C1 segment of cervical spinal cord (tissue), 14 donors: ENCODE results near the gene NUMBL.
"Not testable (repeated sequence)": the region's sequence is repeated elsewhere in the genome, so short reads cannot be mapped to it uniquely, and the experiment has no call there.

Experiments
- DNase-seq, 14 donors: peaks; one replicate each; lab custom pipeline; 2025; lab: John Stamatoyannopoulos, UW

Gene NUMBL

DNA sequence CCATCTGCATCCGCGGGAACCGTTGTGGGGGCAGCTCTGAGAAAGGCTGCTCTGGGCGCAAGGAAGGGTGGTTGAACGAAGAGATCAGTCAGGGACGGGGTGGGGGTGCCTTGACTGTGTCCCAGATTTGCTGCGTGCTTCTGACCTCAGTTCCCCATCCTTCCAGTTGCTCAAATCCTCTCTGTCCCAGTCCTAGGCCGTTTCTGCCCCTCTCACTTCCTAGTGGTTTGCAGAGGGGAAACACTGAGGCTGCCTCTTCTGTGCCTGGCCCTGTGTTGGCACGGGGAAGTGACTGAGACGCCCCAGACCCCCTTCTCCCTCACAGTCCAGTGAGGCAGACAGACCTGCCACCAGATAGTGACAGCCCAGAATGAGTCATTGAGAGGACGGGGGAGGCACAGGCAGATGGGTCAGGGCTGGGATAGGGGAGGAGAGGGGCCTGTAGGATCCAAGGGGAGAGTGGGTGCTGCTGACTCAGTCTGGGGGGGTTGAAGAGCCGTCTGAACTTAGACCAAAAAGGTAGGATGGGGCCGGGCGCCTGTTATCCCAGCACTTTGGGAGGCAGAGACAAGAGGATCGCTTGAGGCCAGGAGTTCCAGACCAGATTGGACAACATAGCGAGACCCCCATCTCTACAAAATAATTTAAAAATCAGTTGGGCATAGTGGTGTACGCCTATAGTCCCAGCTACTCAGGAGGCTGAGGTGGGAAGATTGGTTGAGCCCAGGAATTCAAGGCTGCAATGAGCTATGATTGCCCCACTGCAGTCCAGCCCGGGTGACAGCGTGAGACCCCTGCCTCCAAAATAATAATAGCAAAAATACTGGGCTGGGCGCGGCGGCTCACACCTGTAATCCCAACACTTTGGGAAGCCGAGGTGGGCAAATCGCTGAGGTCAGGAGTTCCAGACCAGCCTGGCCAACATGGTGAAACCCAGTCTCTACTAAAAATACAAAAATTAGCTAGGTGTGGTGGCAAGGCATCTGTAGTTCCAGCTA lies 26.5 kb downstream of the NUMBL start:
- DNase-seq, result peak in 2 of 14 donors; percentile 42 to 59

DNA sequence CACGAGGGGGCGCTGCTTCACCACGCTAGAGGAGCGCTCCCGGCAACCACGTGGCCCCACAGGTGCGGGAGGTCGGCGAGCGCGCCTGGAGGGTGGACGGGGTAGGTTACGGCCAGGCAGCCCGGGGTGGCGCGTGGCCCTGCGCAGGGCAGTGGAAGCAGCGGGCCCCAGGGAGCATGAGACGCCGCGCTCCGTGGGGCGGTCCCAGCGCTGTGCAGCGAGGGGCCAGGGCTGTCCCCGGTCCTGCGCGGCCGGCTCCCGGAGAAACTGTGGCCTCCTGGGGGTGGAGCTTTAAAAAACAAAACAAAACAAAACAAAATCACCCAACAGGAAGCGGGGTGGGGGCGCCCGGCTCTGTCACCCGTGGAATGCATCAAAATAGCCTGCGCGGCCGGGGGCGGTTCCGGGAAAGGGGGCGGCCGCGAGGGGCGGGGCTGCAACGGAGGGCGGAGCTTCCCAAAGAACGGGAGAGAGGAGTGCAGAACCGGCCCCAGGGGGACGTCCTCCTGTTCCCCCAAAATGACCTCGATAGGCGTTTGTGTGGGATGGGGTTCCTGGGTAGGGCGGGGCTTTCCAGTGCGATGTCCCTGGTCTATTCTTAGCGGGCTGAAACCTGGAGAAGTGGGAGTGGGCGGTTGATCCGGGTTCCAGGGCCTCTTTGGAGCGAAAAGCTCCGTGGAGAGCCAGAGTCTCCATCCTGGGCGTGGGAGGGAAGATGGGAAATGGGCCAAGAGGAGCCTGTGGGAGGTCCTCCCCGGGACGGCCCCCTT lies 27.3 kb downstream of the NUMBL start:
- peak; percentile 15 to 86 (median 62) for DNase-seq

DNA sequence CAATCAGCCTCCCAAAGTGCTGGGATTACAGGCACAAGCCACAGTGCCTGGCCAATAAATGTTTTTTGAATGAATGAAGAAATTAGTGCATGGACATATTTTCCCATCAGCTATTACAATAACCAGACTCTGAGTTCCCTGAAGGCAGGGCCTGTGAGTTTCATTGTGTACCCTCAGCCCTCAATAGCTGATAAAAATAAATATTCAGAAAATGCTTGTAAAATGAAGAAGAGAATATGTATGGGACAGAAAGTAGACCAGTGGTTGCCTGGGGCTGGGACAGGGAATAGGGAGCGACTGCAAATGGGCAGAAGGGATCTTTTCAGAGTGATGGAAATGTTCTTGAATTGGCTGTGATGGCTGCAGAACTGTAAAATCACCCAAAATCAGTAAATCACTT lies 28.8 kb downstream of the NUMBL start:
- no peak for DNase-seq

DNA sequence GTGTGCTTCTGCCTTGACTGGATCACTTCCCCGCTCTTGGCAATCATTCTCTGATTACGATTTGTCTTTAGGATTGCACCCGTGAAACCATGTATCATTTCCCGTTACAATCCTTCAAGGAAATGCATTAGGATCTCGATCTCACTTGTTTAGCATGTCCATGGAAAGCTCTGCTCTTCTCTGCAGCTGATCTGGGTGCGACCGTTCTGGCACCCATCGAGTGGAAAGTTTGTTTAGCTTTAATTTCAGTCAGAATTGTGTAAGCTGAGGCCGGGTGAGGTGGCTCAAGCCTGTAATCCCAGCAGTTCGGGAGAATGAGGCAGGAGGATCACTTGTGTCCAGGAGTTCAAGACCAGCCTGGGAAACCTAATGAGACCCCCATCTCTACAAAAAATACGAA lies 30.9 kb downstream of the NUMBL start:
- DNase-seq, result no peak

DNA sequence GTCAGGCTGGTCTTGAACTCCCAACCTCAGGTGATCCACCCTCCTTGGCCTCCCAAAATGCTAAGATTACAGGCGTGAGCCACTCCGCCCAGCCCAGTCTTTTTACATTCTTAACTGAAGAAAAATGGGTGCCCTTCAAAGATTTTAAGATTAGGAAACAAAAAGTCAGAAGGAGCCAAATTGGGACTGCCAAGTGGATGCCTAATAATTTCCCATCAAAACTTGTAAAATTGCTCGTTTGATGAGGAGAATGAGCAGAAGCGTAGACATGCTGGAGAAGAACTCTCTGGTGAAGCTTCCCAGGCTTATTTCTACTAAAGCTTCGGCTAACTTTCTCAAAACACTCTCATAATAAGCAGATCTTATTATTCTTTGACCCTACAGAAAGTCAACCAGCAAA lies 31.3 kb downstream of the NUMBL start:
- no peak for DNase-seq

DNA sequence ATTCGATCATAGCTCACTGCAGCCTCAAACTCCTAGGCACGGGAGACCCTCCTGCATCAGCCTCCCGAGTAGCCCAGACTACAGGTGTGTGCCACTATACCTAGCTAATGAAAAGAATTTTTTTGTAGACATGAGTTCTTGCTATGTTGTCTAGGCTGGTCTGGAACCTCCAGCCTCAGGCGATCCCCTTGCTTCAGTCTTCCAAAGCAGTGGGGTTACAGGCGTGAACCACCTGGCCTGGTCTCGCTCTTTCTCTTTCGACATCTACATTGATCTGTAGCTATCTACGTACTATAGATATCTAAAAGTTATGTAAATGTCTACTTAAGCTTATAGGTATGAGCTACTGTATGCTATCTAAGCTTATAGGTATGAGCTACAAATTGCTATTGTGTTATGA lies 32.4 kb downstream of the NUMBL start:
- no peak for DNase-seq

DNA sequence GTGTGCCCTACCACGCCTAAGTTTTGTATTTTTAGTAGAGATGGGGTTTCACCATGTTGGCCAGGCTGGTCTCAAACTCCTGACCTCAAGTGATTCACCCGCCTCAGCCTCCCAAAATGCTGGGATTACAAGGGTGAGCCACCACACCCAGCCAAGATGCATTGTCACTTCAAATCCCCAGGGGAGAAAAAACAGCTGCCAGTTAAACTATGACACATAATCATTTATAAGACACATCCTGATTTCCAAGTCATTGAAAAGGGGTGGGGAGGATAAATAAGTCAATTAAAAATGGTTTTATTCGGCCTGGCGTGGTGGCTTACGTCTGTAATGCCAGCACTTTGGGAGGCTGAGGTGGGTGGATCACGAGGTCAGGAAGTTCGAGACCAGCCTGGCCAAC lies 34.8 kb downstream of the NUMBL start:
- DNase-seq, result not testable (repeated sequence)

DNA sequence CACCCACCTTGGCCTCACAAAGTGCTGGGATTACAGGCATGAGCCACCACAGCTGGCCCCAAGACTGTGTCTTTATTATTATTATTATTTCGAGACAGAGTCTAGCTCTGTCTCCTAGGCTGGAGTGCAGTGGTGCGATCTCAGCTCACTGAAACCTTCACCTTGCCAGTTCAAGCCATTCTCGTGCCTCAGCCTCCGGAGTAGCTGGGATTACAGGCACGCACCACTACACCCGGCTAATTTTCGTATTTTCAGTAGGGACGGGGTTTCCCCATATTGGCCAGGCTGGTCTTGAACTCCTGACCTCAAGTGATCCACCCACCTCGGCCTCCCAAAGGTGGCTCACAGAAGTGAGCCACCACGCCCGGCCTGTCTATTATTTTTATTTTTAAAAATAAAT lies 38.1 kb downstream of the NUMBL start:
- not testable (repeated sequence) for DNase-seq

DNA sequence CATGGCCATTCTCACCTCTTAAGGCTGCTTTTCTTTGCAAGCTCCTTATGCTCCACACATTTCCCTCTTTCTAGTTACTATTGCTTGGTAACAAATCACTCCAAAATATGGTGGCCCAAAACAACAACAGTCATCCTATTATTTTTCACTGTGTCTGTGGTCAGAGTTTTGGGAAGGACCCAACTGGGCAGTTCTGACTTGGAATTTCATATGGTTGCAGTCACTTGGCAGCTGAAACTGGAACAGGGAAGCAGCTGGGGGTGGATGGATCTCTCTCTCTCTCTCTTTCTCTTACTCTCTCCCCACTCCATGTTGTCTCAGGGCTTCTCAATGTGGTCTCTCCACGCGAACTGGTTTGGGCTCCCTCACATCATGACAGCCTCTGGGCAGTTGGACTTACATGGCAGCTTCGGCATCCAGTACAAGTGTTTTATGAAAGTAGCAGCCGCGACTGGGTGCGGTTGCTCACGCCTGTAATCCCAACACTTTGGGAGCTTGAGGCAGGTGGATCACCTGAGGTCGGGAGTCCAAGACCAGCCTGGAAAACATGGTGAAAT lies 39.6 kb downstream of the NUMBL start:
- DNase-seq, result no peak

DNA sequence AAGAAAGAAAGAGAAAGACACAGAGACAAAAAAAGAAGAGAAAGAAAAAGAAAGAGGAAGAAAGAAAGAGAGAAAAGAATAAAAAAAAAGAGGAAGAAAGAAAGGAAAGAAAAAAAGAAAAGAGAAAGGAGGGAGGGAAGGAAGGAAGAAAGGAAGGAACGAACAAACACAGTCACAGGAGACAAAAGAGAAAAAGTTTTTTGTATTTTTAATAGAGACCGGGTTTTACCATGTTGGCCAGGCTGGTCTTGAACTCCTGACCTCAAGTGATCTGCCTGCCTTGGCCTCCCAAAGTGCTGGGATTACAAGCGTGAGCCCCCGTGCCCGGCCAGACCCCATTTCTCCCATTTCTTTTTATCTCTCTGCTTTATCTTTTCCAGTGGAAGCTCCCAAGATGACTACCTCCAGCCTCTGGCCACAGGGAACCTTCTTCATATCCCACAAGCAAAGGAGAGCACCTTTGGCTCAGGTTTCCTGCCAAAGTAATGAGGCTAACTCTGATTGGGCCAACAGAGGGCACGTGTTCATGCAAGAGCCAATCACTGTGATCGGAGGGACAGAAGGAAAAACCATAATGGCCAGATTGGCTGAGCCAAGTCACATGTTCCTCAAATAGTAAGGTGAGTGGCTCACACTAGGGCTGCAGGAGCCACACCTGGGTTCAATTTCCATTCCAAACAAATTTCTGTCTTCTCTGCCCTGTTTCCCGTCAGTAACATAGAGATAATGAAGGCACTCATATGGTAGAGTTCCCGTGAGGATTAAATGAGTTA lies 40.4 kb downstream of the NUMBL start:
- DNase-seq, result not testable (repeated sequence)

DNA sequence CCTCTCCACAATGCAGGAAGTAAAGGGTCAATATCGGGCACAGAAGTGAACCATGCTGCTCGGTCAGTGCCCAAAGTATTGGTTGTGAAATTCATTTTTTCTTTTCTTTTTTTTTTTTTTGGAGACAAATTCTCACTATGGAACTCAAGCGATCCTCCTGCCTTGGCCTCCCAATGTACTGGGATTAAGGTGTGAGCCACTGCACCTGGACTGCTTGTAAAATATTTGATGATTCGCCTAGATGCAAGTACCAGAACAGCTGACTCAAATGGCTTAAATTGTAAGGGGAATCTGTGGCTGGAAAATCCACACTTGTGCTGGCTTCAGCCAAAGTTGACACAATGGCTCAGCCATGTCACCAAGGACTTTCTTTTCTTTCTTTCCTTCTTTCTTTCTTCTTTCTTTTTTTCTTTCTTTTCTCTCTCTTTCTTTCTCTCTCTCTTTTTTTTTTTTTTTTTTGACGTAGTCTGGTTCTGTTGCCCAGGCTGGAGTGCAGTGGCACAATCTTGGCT lies 43.7 kb downstream of the NUMBL start:
- no peak for DNase-seq

DNA sequence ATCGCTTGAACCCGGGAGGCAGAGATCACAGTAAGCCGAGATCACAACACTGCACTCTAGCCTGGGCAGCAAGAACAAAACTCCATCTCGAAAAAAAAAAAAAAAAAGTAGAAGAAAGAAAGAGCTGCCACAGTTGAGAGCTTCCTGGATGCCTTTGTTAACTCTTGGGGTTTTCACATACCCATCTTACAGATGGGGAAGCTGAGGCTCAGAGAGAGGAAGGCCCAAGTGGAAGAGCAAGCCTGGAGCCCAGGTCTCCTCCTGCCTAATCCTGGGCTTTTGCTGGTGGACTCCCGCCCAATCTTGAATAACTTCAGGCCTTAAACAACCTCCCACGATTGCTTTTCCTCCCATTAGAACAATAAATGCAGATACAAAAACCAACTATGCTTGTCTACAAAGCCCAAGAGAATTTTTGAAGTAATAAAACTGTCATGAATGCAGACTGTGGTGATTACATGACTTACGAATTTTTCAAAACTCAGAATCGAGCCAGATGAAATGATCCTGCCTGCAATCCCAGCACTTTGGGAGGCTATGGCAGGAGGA lies 47.6 kb downstream of the NUMBL start:
- DNase-seq, result no peak

DNA sequence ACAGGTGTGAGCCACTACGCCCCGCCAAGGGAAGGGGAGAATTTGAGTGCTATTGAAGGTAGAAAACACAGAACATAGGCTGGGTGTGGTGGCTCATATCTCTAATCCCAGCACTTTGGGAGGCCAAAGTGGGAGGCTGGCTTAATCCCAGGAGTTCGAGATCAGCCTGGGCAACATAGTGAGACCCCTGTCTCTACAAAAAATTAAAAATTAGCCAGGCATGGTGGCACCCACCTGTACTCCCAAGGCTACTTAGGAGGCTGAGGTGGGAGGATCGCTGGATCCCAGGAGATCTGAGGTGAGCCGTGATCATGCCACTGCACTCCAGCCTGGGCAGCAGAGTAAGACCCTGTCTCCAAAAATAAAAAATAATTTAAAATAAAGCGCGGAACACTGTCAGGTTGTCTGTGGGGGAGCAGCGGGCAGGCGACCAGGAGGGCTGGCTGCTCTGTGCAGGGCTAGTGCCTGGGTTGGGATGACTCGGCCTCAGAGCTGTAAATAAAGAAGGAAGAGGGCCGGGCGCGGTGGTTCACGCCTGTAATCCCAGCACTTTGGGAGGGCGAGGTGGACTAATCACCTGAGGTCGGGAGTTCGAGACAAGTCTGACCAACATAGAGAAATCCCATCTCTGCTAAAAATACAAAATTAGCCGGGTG lies 48.3 kb downstream of the NUMBL start:
- DNase-seq, result no peak

DNA sequence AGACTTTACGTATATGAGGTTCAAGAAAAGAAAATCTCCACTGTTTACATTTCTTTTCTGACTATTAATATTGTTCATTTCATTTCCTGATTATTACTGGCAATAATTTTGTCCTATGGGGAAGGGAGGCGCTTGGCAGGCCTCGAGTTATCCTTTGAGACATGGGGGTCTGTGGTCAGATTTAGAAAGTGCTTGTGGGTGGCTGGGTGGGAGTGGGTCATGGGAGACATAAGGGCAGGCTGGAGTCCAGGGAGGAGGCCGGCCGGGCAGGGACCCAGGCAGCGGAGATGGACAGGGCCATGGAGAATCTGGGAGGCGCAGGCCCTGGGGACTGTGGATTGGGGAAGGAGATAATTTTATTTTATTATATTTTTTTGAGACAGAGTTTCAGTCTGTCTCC lies 49.2 kb downstream of the NUMBL start:
- DNase-seq, result no peak

DNA sequence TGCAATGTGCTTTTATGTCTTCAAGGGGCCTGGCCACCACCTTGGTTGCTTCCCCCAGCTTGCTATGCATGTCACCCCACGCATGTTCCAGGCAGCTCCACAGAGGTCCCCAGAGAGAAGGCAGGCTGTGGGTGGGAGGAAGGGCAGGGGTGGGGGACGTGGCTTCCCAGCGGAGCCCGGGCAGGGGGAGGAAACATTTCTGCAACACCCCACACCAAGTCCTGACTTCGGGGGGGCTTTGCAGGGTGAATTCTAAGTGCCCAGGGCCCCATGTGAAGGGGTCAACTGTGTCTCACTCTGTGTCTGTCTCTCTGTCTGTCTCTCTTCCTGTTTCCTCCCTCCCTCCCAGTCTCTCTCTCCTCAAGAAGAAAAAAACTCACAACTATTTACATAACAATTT lies 49.7 kb downstream of the NUMBL start:
- DNase-seq, result no peak

DNA sequence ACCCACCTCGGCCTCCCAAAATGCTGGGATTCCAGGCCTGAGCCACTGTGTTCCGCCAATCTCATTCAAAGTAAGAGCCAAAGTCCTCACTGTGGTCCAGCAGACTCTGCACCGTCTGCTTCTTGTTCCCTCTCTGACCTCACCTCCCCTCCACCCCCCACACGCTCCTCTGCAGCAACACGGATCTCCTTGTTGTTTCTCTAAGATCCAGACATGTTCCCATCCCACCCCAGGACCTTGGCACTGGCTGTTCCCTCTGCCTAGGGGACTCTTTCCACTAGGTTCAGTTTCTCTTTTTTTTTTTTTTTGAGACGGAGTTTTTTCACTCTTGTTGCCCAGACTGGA lies 50.8 kb downstream of the NUMBL start:
- DNase-seq, result no peak

DNA sequence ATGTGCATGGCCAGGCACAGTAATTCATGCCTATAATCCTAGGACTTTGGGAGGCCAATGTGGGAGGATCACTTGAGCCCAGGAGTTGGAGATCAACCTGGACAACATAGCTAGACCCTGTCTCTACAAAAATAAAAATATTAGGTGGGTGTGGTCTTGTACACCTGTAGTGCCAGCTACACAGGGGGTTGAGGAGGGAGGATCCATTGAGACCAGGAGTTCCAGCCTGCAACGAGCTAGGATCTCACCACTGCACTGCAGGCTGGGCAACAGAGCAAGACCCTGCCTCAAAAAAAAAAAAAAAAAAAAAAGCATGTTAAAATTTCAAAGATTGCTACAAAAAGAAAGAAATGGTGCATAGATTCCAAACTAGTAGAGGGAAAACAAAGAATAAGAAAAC lies 52.1 kb downstream of the NUMBL start:
- DNase-seq, result no peak

DNA sequence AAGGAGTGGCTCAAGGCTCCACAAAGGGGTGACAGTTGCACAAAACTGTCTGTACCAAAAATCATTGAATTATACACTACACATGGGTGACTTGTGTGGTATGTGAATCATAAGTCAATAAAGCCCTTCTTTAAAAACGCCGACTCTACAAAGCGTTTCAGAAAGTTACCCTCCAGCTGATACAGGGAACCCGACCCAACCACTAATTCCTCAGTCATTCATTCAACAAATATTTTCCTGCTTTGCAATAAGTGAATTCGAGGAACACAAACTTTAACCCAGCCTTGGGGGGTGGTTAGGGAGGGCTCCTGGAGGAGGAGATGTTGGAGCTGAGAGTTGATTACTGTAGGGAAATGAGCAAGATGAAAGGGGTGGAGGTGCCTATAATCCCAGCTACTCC lies 57.2 kb downstream of the NUMBL start:
- DNase-seq, result no peak

DNA sequence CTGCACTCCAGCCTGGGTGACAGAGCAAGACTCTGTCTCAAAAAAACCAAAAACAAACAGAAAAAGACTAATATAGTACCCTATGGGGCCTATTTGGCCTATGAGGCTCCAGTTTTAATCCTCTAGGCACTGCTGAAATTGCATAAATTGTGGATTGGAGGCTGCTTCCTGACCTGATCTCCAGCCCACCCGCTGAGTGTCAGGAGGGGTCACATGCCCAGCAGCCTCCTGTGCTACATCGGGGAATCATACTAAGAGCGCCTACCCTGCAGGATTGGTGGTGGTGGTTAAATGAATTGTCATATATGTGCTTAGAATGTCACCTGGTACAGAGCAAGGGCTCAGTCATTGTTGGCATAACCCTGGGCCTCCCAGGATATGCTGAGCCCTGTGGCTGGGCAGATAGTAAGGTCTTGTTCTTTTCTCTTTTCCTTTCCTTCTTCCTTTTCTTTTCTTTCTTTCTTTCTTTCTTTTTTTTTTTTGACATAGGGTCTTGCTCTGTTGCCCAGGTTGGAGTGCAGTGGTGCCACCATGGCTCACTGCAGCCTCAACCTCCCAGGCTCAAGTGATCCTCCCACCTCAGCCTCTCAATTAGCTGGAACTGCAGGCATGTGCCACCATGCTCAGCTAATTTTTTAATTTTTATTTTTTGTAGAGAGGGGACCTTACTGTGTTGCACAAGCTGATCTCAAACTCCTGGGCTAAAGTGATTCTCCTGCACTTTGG lies 58.0 kb downstream of the NUMBL start:
- DNase-seq, result no peak

DNA sequence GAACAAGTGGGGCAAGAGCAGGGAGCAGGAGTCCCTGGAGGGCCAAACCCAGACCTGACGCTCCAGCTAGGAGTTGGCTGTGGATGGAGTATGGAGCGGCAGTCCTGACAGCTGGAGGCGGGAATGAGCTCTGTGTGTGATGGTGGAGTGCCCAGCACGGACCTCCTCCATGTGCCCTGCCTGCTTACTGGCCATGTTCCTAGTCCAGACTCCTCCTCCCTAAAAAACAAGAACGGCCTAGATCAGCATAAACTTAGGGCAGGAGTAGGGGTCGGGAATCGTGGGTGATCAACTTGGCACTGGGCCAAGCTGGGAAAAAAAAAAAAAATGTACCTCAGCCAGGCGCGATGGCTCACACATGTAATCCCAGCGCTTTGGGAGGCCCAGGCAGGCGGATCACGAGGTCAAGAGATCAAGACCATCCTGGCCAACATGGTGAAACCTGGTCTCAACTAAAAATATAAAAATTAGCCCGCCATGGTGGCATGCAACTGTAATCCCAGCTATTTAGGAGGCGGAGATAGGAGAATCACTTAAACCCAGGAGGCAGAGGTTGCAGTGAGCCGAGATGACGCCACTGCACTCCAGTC lies 59.8 kb downstream of the NUMBL start:
- no peak for DNase-seq
